T-helper 1 cell (primary cell): ENCODE measurements around the gene TBX4.
"Not testable (repeated sequence)": the region's sequence is repeated elsewhere in the genome, so short reads cannot be mapped to it uniquely, and the experiment has no call there.

Experiments
- DNase-seq, 5 donors: peaks; one replicate each; pipeline ENCODE4 v3.0.0-alpha.2; 2012 to 2020

The TBX4 gene

GRCh38 chr17:61486135-61487120 is 34.2 kb downstream of the TBX4 start:
- no peak for DNase-seq

GRCh38 chr17:61487161-61487988 is 35.2 kb downstream of the TBX4 start:
- DNase-seq: no peak

- no peak for DNase-seq
Measured at GRCh38 chr17:61487989-61488595, 35.9 kb downstream of the TBX4 start.

- no peak for DNase-seq
Measured at GRCh38 chr17:61488878-61489718, 36.9 kb downstream of the TBX4 start.

DNA sequence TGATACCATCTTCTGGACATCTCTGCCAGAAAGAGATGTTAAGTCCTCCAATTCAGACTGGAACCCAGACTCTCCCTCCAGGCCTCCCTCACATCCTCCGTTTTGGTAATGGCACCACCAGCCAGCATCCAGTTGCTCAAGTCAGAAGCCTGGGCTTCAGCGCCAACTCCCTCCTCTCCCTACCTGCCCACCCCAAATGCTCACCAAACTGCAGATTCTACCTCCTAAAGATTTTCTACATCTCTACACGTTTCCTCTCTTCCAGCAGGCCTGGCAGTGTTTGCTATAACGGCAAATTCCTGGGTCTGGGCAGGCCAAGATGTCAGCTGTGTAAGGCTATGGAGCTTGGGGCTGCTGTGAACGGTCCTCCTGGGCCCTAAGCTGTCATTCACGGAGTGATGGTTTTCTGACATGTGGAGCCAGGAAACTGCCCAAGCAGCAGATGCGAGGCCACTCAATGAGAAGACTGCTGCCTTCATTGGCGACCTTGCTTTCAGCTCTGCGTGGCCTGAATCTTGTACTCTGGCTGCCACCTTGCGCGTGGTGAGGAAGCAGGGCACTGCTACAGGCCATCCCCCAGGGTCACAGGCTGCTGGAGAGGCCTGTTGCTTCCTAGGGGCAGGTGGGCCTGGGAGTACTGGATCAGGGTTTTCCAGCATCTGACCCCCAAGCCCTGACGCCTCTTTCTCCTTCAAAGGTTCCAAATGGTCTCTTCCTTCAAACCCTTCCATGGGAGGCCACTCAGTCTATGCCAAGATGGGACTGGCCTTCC is 37.7 kb downstream of the TBX4 start:
- DNase-seq: no peak

DNA sequence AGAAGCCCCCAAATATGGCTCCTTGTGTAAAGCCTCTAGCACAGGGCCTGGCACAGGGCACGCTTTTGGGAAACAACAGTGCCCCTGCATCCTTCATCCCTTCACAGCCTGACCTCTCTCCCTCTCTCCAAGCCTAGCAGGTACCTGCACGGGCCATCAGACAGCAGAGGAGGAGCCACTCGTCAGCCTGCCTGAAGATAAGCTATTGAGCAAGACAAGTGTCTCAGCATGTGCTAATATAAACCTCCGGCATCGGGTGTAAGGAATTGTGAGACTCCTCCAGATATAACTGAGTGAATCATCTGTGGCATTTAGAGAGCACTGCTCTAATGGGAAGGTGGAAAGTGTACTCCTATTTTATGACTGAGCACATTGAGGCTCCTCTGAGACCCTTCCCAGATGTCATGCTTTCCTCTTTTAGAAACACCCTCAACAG is 38.3 kb downstream of the TBX4 start:
- DNase-seq: no peak

GRCh38 chr17:61491981-61492380 is 39.8 kb downstream of the TBX4 start:
- DNase-seq: no peak

- no peak for DNase-seq
Measured at GRCh38 chr17:61492759-61493526, 40.7 kb downstream of the TBX4 start.

GRCh38 chr17:61493830-61494324 is 41.7 kb downstream of the TBX4 start:
- DNase-seq: not testable (repeated sequence)

DNA sequence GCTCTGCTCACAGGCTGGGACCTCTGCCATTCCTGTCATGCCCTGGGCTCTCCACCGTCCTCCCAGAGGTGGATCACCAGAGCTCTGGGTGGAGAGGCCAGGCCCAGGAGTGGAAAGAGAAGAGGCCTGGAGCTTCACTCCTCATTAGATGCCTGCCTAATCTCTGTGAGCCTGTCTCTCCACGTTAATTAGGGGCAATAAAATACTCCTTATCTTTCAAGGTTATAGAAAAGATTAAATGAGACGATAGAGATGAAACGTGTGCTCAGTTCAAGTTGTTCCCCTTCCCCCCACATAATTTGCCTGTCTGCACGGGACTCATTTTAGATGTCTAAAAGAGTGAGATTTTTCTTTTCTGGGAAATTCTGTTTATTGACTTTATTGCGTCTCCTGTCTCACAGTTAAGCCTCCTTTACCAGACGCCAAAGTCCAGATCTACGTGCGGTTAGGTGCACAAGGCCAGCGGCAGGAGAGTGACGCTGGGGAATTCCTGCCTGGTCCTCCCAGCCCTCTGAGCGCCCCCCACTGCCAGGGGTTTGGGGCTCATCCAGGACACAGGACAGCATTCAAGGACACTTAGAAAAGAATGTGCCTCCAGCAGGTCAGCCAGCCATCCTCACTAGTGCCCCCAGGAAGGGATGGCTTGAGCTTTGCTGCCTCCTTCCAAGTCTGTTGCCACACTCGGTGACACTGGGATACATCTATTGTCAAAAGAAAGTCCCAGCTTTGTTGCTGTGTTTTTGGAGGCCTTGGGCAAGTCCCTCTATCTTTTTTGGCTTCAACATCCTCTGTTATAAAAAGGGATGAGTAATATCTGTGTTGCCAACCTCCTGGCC is 42.3 kb downstream of the TBX4 start:
- DNase-seq: no peak

DNA sequence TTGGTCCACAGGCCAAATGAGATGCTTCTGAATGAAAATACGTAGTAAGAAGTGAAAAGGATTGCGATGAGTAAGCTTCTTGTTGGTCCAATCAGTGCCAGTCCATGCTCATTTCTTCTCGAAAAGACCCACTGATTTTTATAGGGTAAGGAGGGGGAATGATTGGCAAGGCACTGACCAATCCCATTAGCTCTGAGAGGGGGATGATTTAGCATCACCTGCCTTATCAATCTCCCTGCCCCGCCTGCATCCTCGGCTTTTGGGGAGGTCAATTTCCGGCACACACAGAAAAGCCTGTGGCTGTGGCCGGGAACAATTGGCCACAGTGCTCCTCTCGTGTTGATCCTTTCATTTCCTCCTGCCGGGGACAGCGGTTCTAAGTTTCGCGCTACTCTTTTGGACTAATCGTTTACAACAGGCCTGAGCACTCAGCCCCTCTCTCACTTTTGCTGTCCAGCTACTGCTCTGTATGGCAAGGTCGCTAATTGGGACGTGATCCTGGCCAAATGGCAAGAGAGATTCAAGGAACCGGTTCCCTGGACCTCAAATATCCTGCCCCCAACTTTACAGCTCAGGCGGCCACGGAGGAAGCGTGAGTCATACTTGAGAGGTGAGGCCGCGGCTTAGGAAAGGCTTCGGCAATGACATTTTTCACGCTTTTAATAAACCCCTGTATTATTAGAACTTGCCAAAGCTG is 43.1 kb downstream of the TBX4 start:
- DNase-seq: no peak

DNA sequence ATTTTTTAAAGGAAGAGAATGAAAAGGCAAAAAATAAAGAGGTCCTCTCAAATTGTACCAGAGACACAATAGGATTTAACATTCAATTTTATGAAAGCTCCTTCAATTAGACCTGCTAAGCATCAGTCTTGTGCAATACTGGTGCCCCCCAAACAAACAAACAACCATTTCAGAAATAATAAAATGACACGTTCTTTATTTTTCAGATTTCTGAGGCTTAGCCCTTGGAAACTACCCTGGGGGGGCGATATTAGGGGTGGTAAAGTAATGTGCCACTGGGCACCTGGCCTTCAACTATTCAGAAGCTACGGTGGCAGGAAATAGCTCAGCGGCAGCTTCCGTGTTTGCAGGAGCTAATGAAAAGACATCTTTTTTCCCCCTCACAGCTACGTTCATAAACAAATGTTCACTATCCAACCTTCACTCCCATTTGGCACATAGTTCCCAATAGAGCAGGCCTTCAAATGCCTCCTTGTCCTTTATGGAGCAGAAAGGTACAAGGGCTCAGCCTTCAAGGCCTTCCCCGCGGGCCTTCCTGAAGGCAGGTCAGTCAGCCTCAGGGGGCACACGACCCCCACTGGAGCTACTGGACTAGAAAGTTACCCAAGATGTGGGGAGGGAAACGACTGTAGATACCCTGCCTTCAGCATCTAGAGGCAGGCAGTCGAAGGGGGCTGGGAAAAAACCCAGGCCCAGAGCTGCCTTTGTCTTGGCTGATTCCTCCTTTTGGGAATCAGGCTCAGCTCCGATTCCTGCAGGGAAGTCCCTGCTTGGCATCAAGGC is 44.1 kb downstream of the TBX4 start:
- DNase-seq: no peak

GRCh38 chr17:61496957-61497653 is 44.9 kb downstream of the TBX4 start:
- no peak for DNase-seq

GRCh38 chr17:61498042-61498994 is 46.1 kb downstream of the TBX4 start:
- no peak for DNase-seq

GRCh38 chr17:61499632-61500031 is 47.4 kb downstream of the TBX4 start:
- DNase-seq: no peak

DNA sequence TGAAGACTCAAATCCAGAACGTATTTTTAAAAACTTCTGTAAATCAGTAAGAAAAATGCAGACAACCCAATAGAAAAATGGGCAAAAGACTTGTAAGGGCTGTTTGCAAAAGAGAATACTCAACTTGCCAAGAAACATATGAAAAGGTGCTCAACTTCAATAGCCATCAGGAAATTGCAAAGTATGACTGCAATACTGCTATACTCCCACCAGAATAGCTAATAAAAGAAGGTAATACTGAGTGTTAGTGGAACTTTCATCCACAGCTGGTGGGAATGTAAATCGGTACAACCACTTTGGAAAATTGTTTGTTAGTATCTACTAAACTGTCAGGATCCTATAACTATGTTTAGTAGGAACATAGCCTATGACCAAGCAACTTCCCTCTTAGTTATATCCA is 48.1 kb downstream of the TBX4 start:
- no peak for DNase-seq
